ENCODE results near the gene LRRIQ1.

GRCh38 chr12:85089792-85090191 is 53.6 kb downstream of the LRRIQ1 start:
- TF ChIP-seq, protein P1, sequence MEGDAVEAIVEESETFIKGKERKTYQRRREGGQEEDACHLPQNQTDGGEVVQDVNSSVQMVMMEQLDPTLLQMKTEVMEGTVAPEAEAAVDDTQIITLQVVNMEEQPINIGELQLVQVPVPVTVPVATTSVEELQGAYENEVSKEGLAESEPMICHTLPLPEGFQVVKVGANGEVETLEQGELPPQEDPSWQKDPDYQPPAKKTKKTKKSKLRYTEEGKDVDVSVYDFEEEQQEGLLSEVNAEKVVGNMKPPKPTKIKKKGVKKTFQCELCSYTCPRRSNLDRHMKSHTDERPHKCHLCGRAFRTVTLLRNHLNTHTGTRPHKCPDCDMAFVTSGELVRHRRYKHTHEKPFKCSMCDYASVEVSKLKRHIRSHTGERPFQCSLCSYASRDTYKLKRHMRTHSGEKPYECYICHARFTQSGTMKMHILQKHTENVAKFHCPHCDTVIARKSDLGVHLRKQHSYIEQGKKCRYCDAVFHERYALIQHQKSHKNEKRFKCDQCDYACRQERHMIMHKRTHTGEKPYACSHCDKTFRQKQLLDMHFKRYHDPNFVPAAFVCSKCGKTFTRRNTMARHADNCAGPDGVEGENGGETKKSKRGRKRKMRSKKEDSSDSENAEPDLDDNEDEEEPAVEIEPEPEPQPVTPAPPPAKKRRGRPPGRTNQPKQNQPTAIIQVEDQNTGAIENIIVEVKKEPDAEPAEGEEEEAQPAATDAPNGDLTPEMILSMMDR (IDR thresholded peaks at IDR 0.05; ENCODE audit: low read depth, low read length, poor library complexity, severe bottlenecking): no peak
- TF ChIP-seq EZH2phosphoT487 (IDR thresholded peaks at IDR 0.05; ENCODE audit: borderline replicate concordance, low read length): no peak
